ENCODE data around the gene DCUN1D1.

Gene DCUN1D1

DNA sequence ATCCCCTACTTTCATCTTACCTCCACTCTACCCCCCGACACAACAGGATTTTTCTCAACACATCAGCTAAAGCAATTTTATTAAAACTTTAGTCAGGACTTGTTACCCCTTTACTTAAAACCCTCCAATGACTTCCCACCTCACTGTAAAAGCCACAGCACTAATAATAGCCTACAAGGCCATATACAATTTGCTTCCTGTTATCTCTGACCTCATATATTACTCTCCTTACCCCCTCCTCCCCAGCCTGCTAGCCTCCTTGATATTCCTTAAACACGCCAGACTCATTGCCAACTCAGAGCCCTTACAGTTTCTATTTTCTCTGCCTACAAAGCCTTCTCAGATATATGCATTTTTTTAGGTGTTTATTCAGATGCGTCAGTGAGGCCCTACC, 54.4 kb downstream of the DCUN1D1 start:
- DNase-seq: no peak

- DNase-seq: no peak
Observed at GRCh38 chr3:182925330-182925943, 54.9 kb downstream of the DCUN1D1 start.

- no peak for DNase-seq
Observed at GRCh38 chr3:182921665-182922355, 58.5 kb downstream of the DCUN1D1 start.

DNA sequence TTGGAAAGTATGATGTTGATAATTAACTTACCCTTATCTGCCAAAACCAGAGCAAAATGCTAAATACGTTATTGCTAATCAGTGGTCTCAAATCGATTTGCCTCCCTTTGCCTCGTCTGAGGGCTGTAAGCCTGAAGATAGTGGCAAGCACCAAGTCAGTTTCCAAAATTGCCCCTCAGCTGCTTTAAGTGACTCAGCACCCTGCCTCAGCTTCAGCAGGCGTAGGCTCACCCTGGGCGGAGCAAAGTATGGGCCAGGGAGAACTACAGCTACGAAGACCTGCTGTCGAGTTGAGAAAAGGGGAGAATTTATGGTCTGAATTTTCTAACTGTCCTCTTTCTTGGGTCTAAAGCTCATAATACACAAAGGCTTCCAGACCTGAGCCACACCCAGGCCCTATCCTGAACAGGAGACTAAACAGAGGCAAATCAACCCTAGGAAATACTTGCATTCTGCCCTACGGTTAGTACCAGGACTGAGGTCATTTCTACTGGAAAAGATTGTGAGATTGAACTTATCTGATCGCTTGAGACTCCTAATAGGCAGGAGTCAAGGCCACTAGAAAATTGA, 59.7 kb downstream of the DCUN1D1 start:
- DNase-seq: no peak

DNA sequence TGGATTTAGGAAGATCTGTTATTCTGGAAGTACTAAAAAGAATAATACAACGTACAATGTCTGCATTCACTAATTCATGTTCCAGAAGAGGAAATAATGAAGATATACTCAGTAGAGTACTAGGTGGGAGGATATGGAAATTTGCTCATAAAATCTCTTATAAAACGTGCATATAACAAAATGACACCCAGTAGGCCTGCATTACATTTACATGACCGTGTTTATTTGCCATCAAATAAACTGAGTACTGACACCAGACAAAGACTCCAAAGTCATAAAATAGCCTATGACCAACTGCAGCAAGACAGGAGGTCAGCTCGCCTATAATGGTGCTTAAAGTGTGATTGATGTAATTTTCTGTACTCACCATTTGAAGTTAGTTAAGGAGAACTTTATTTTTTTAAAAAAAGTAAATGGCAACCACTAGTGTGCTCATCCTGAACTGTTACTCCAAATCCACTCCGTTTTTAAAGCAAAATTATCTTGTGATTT, 60.4 kb downstream of the DCUN1D1 start:
- no peak for DNase-seq

- no peak for DNase-seq
Observed at GRCh38 chr3:182917134-182917533, 63.2 kb downstream of the DCUN1D1 start.

GRCh38 chr3:182914341-182914740, 66.0 kb downstream of the DCUN1D1 start:
- DNase-seq: no peak

- DNase-seq: no peak
Observed at GRCh38 chr3:182913889-182914288, 66.4 kb downstream of the DCUN1D1 start.

GRCh38 chr3:182912474-182912873, 67.9 kb downstream of the DCUN1D1 start:
- no peak for DNase-seq

DNA sequence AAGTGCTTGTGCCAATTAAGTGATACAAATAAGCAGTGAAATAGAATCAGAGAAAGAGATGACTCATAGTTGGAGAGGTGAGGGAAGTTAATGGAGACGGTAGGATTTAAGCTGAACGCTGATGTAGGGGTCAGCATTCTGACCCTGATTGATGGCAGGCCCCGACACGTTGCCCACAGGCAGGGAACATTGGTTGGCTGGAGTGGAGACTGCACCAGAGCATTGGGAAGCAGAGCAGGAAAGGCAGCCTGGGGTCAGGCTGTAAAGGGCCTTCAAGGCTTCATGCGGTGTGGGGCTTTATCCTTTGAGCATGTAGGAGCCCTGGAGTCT, 68.6 kb downstream of the DCUN1D1 start:
- DNase-seq: no peak

- no peak for DNase-seq
Observed at GRCh38 chr3:182910936-182911781, 69.2 kb downstream of the DCUN1D1 start.

- no peak for DNase-seq
Observed at GRCh38 chr3:182909318-182910040, 70.9 kb downstream of the DCUN1D1 start.

GRCh38 chr3:182908471-182908870, 71.9 kb downstream of the DCUN1D1 start:
- DNase-seq: no peak

- DNase-seq: no peak
Observed at GRCh38 chr3:182906036-182906435, 74.3 kb downstream of the DCUN1D1 start.

DNA sequence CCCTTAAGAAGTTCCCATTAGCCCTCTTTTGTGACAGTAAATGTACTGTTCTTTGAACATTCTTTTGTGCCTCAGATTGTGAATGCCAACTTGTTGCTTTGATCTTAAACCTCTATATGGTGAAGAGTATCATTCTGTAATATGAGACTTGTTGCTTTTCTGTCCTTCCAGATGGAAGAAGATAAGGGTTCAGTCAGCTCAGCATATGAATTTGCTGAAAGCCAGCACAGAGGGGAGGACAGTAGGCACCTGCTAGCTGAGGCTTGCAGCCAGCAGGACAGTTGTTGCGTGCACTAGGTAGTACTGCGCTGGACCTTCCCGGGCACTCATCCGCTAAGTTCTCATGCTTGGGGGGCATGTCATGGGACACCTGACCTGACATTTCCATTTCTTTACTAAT, 74.7 kb downstream of the DCUN1D1 start:
- no peak for DNase-seq

- no peak for DNase-seq
Observed at GRCh38 chr3:182904164-182904563, 76.2 kb downstream of the DCUN1D1 start.

DNA sequence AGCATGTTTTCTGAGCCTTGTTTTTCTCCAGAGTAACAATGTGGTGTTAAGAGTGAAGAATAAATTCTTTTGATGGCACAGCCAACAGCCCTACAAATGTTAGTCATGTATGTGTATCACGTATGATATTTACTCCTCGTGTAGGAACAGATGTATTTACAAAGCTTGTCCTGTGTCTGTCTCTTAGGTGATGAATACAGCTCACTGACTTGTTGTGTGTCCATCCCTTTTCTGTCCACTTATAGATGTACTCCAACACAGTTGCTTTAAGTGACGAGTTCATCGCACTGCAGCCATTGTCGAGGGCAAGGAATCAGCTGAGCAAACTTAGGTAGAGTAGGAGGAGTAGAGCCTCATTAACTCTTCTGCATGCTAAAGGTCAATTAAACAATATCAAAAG, 78.1 kb downstream of the DCUN1D1 start:
- DNase-seq: no peak

DNA sequence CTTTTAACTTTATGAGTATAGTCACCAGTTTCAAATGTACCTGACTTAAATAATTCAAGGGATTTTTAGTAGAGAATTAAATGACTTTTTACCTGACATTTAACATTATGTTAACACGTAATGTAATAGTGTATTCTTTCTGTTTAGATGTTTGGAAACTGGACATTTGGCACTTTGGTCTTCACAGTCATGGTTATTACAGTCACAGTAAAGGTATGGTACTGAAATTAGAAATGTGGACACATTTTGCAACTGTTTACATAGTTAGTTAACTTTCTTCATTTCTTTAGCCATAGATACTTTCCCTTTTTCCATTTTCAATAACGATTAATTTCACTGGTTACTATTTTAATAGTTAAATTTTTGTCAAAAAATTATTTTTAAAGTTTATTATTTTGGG, 83.8 kb downstream of the DCUN1D1 start:
- DNase-seq: no peak

GRCh38 chr3:182895513-182896112, 84.7 kb downstream of the DCUN1D1 start:
- no peak for DNase-seq

- DNase-seq: no peak
Observed at GRCh38 chr3:182892226-182892625, 88.1 kb downstream of the DCUN1D1 start.

GRCh38 chr3:182891364-182891763, 89.0 kb downstream of the DCUN1D1 start:
- no peak for DNase-seq

DNA sequence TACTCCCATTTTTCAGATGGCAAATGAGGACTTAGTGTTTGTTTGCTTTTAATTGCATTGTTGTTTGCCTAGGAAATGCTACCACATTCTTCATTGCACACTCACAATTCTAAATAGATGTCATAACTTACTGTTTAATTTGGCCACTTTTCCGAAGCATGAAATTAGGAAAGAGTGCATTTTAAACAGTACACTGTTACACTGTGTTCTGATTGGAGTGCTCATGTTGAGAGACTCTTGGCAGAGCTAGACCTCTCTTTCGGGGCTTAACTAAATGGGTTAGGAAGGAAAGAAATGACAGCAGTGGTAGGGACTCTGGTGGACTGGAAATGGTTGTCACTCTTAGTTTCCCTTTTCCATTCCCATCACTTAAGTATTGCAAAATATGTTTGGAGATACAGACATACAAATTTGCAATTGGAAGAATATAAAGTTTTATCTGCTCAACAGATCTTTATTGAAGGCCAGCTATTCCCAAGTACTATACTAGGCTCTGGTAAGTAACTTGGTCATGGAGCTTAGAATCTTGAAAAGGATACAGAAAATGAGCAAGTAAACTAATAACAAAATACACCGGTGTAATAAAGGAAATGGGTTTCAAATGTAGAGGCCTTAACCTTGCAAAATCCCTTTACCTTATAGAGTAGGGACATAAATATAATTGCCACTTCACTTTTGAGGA, 90.2 kb downstream of the DCUN1D1 start:
- no peak for DNase-seq
